Adrenal gland (tissue), 12 donors: ENCODE results near the gene BCL2. TPM values are rescaled to one million over a fixed set of nuclear protein-coding genes. Genes with fewer than 3 reads are reported as not detected.
"Not testable (repeated sequence)": the region's sequence is repeated elsewhere in the genome, so short reads cannot be mapped to it uniquely, and the experiment has no call there.

Source experiments
- DNase-seq, 7 donors: peaks; one replicate each; pipeline ENCODE4 v3.0.0-alpha.2; 2019 to 2020
- H3K27ac ChIP-seq, 5 donors: fragments of 200-600 bp; sonication (generic) in 4 of 5; 1 replicate in 3 of 5; 2 replicates in 2 of 5; pipeline versions ENCODE4 v1.5.1 to v1.8.0; 2016 to 2020; ENCODE audit warnings: mild to moderate bottlenecking in 1 of 5
- H3K27me3 ChIP-seq: fragments of 200-600 bp; 2 replicates; pipeline ENCODE4 v1.8.0; 2021
- H3K36me3 ChIP-seq, 2 donors: fragments of 200-600 bp; replicated peaks in 1 of 2; 1 replicate in 1 of 2; 2 replicates in 1 of 2; pipeline versions ENCODE4 v1.5.1 to v1.8.0; 2018 to 2022
- H3K4me1 ChIP-seq, 2 donors: fragments of 200-600 bp; replicated peaks in 1 of 2; 1 replicate in 1 of 2; 2 replicates in 1 of 2; pipeline versions ENCODE4 v1.5.1 to v1.8.0; 2018 to 2021
- H3K4me3 ChIP-seq, 4 donors: fragments of 200-600 bp; sonication (generic) in 3 of 4; one replicate each; pipeline ENCODE4 v1.5.1; 2016 to 2018
- H3K9me3 ChIP-seq, 3 donors: fragments of 200-600 bp; sonication (generic) in 1 of 3; replicated peaks in 1 of 3; 1 replicate in 2 of 3; 2 replicates in 1 of 3; pipeline versions ENCODE4 v1.5.1 to v1.8.0; 2016 to 2021
- CTCF ChIP-seq, 6 experiments: fragments of 450-650 bp in 4 of 6; fragments of 200-600 bp in 2 of 6; sonication (generic) in 1 of 6; IDR thresholded peaks; 1 replicate in 5 of 6; 2 replicates in 1 of 6; pipeline versions ENCODE4 v1.5.1 to v1.8.0; 2016 to 2021; ENCODE audit warnings: antibody characterized with exemption in 6 of 6, mild to moderate bottlenecking in 2 of 6, moderate library complexity in 1 of 6
- POLR2A ChIP-seq, 2 donors: fragments of 450-650 bp; IDR thresholded peaks; one replicate each; pipeline ENCODE4 v1.6.1; 2017; ENCODE audit warnings: antibody characterized with exemption in 2 of 2, mild to moderate bottlenecking in 2 of 2, moderate library complexity in 1 of 2
- WGBS, 4 donors: extraction: QIAGEN DNeasy Blood & Tissue Kit in 2 of 4; methylation state at CpG; one replicate each; pipeline versions ENCODE4 v1.1.5 to v1.1.7; 2013 to 2017; 5-methylcytosine and 5-hydroxymethylcytosine counted together
- intact Hi-C, 2 donors: fragments of 100-400 bp; cut with DNase I; formaldehyde crosslinking; loops; one replicate each; pipeline versions ENCODE4 v1.14.1 to v1.15.0; 2022 to 2023
- polyA plus RNA-seq, 3 donors: library from polyadenylated mRNA; stranded (reverse); fragments of 200-250 nt in 2 of 3; fragments of 350-450 nt in 1 of 3; fragmentation: Illumina TruSeq in 1 of 3; extraction: RNeasy Lipid Tissue Mini Kit (QIAGEN cat#74804) in 1 of 3; gene quantifications; one replicate each; pipeline ENCODE4 v1.2.3, GENCODE V29; 2013 to 2014
- total RNA-seq, 9 donors: library from RNA; depleted of rRNA in 4 of 9; stranded (reverse); fragments of >200 nt in 4 of 9; fragments of 120-200 nt in 1 of 9; fragmentation: NEBNext Ultra II Directional in 1 of 9; extraction: Animal tissue kit (Norgen Biotek cat#: 25700) in 1 of 9; gene quantifications; one replicate each; pipeline versions ENCODE4 v1.1.0 to v1.2.4, GENCODE V29; 2013 to 2023
- donor health status: healthy with polysubstance abuse.
- donor health status: Bipolar disorder and iron deficiency.
- donor health status: DM: yes; HTN: yes; CAD: no.
- donor health status: DM: no; HTN: no; CAD: no.
- donor health status: DM: no; HTN: no; CAD: no.
- donor health status: DM: yes; HTN: yes; CAD: no.

The BCL2 gene
- total and polyA plus RNA-seq, 12 donors: 0.85 to 7.7 (median 3.4) TPM

GRCh38 chr18:63206433-63207142 lies 113.0 kb downstream of the BCL2 start:
- WGBS, 4 donors: 75 to 78% (median 75%) methylated on average over 13 of the region's 13 CpGs
- Histone ChIP-seq H3K9me3 (no peaks in the 10 kb centered on the region), H3K4me1 (no peaks in the 10 kb centered on the region), H3K27ac (no peak overlapping the region), H3K27me3 (no peaks in the 10 kb centered on the region), H3K36me3 (no peaks in the 10 kb centered on the region), H3K4me3 (no peak overlapping the region)
- intact Hi-C loops: no loop called here
- TF ChIP-seq POLR2A (IDR thresholded peaks at IDR 0.05) (no peak), CTCF (IDR thresholded peaks at IDR 0.05) (no peak)
- DNase-seq: no peak

- no peak for DNase-seq
- Histone ChIP-seq H3K27me3 (no peaks in the 10 kb centered on the region), H3K27ac (no peak overlapping the region), H3K4me3 (no peak overlapping the region), H3K4me1 (no peaks in the 10 kb centered on the region), H3K36me3 (no peaks in the 10 kb centered on the region), H3K9me3 (no peaks in the 10 kb centered on the region)
- 74 to 83% (median 79%) methylated on average over 6 of the region's 6 CpGs for WGBS, 4 donors
- intact Hi-C loops: no loop called here
- TF ChIP-seq CTCF (IDR thresholded peaks at IDR 0.05): no peak
- no peak for TF ChIP-seq POLR2A (IDR thresholded peaks at IDR 0.05)
These were observed 113.7 kb downstream of the BCL2 start for GRCh38 chr18:63205791-63206252.

- intact Hi-C loops: no loop called here
- WGBS, 4 donors: 93 to 98% (median 96%) methylated on average over 3 of the region's 3 CpGs
- TF ChIP-seq POLR2A (IDR thresholded peaks at IDR 0.05): no peak
- no peak for TF ChIP-seq CTCF (IDR thresholded peaks at IDR 0.05)
These were observed 116.1 kb downstream of the BCL2 start for GRCh38 chr18:63203497-63203896.

GRCh38 chr18:63202828-63203227 lies 116.7 kb downstream of the BCL2 start:
- H3K4me3 ChIP-seq: no peak overlapping the region
- no peaks in the 10 kb centered on the region for H3K27me3 ChIP-seq
- WGBS, 4 donors: 77 to 88% (median 84%) methylated on average over 5 to 8 of the region's 8 CpGs
- no peaks in the 10 kb centered on the region for H3K4me1 ChIP-seq
- intact Hi-C loops: no loop called here
- no peak overlapping the region for H3K27ac ChIP-seq
- no peaks in the 10 kb centered on the region for H3K36me3 ChIP-seq
- DNase-seq: no peak
- H3K9me3 ChIP-seq: no peaks in the 10 kb centered on the region
- TF ChIP-seq POLR2A (IDR thresholded peaks at IDR 0.05): no peak
- no peak for TF ChIP-seq CTCF (IDR thresholded peaks at IDR 0.05)

More at GRCh38 chr18:63203497-63203896, 116.1 kb downstream of the BCL2 start:
- H3K27me3 ChIP-seq: no peaks in the 10 kb centered on the region
- H3K27ac ChIP-seq: no peak overlapping the region
- no peaks in the 10 kb centered on the region for H3K36me3 ChIP-seq
- no peaks in the 10 kb centered on the region for H3K4me1 ChIP-seq
- H3K9me3 ChIP-seq: no peaks in the 10 kb centered on the region
- no peak for DNase-seq
- H3K4me3 ChIP-seq: no peak overlapping the region

GRCh38 chr18:63201456-63201855 lies 118.1 kb downstream of the BCL2 start:
- H3K27ac ChIP-seq, H3K36me3 ChIP-seq, intact Hi-C loops, H3K9me3 ChIP-seq, H3K4me3 ChIP-seq, H3K27me3 ChIP-seq, H3K4me1 ChIP-seq, DNase-seq: not testable (repeated sequence)
- 88 to 94% (median 90%) methylated on average over 3 of the region's 3 CpGs for WGBS, 4 donors
